D721Med (cell line): ENCODE results near the gene GLT8D2.
"Not testable (repeated sequence)": the region's sequence is repeated elsewhere in the genome, so short reads cannot be mapped to it uniquely, and the experiment has no call there.

Experiments used
- DNase-seq: peaks from one replicate; pipeline ENCODE4 v3.0.0; 2011; ENCODE audit warnings: low spot score; ENCODE audit not compliant: insufficient read length
- FAIRE-seq: peaks from 2 replicates; lab custom pipeline; 2011; peaks lifted over from hg19 to GRCh38; lab: Jason Lieb, UNC
- TF ChIP-seq, protein P1 (sequence below): IDR thresholded peaks from 2 replicates; pipeline ENCODE4 v1.5.1; 2012; ENCODE audit warnings: mild to moderate bottlenecking, control low read depth; ENCODE audit not compliant: insufficient read depth; ENCODE audit errors: missing control alignments

GLT8D2 gene

DNA sequence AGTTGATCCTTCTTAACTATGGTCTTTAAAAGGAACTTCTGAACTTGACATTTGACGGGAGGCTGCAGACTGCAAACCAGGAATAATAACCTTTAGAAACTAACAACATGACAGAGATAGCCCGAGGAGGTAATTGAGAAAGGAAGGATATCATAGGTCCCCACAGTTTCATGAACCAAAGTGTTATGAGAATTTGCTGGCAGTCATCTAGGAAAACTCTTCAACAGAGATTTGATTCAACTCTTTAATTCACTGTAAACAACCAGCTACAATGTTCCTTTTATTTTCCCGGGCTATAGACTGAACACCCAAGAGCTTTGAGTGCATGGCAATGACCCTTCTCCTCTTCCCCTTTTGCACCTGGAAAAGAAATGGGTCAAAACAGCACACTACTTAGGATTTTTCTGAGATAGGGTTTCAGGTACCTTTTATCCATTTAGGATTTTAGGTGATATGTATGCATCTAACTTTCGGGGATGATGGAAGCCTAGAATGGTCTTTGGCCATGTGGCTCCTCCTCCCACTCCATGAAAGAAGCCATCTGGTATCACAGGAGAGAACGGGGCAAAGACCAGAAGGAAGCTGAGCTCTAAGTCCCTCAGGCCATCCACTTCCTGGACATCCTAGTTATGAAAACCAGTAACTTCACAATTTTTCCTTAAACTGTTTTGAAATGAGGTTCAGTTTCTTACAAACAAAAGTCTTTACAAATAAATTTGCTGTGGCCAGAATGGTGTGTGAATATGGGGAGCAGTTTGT lies 23.0 kb downstream of the GLT8D2 start:
- TF ChIP-seq, protein P1, sequence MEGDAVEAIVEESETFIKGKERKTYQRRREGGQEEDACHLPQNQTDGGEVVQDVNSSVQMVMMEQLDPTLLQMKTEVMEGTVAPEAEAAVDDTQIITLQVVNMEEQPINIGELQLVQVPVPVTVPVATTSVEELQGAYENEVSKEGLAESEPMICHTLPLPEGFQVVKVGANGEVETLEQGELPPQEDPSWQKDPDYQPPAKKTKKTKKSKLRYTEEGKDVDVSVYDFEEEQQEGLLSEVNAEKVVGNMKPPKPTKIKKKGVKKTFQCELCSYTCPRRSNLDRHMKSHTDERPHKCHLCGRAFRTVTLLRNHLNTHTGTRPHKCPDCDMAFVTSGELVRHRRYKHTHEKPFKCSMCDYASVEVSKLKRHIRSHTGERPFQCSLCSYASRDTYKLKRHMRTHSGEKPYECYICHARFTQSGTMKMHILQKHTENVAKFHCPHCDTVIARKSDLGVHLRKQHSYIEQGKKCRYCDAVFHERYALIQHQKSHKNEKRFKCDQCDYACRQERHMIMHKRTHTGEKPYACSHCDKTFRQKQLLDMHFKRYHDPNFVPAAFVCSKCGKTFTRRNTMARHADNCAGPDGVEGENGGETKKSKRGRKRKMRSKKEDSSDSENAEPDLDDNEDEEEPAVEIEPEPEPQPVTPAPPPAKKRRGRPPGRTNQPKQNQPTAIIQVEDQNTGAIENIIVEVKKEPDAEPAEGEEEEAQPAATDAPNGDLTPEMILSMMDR: no peak
- DNase-seq (no peak), FAIRE-seq (no peak)

DNA sequence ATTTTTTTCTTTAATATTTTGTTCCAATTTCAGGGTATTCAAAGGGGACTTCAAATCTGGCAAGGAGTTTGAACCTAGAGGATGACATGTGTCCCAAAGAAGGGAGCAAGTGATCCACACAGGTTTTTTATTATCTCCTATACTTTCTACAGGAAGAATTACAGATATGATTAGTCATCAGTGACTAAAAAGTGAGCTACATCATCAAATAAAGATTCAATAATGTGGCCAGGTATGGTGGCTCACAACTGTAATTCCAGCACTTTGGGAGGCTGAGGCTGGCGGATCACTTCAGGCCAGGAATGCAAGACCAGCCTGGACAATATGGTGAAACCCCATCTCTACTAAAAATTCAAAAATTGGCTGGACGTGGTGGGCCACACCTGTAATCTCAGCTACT lies 24.2 kb downstream of the GLT8D2 start:
- FAIRE-seq (no peak), DNase-seq (no peak)
- TF ChIP-seq, protein P1: no peak

DNA sequence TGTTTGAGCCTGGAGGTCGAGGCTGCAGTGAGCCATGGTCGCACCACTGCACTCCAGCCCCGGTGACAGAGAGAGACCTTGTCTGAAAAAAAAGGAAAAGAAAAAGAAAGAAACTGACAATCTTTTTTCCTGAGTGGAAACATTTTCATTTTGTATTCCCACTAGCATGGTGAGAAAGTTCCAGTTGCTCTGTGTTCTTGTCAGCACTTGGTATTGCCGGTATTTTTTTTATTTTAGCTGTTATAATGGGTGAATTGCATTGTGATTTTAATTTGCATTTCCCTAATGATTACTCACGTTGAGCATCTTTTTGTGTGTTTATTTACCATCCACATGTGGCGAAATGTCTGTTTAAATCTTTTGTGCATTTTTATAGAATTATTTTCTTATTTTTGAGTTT lies 25.6 kb downstream of the GLT8D2 start:
- no peak for DNase-seq
- TF ChIP-seq, protein P1: no peak
- FAIRE-seq: no peak

DNA sequence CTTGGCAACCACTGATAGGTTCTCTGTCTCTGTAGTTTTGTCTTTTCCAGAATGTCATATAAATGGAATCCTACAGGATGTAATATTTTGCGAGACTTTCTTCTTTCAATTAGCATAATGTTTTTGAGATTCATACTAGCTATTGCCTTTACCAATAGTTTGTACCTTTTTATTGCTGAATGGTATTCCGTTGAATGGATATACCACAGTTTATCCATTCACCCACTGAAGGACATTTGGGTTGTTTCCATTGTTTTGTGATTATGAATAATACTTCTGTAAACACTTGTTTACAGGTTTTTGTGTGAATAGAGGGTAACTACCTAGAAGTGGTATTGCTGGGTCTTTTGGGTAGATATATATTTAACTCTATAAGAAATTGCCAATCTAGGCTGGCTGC lies 26.3 kb downstream of the GLT8D2 start:
- DNase-seq (no peak), FAIRE-seq (no peak)
- TF ChIP-seq, protein P1: no peak

DNA sequence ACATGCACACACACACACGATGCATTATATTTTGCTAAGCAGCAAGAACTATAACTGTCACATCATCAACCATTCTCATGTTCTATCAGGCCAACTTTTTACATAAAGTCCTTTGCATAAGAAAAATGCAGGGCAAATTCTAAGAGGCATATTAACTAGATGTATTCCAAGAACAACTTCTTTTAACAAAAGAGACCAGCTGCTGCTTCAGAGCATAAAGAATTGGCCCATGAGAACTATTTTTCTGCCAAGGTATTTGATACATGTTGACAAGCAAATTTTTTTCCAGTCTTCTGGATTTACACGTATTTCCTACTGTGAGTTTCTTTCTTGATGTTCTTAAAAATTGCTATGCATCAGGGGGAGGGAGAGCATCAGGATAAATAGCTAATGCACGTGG lies 27.2 kb downstream of the GLT8D2 start:
- FAIRE-seq (no peak), DNase-seq (no peak)
- TF ChIP-seq, protein P1: no peak

DNA sequence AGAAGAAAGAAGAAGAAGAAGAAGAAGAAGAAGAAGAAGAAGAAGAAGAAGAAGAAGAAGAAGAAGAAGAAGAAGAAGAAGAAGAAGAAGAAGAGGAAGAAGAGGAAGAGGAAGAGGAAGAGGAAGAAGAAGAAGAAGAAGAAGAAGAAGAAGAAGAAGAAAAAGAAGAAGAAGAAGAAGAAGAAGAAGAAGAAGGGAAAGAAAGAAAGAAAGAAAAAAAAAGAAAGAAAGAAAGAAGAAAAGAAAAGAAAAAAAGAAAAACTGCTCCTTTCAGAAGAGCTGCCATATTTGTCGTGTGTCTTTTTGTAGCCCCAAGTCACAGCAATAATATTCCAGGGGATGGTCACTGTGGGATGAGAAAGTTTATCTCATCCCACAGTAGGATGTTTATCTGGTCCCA lies 28.1 kb downstream of the GLT8D2 start:
- DNase-seq, FAIRE-seq: not testable (repeated sequence)

DNA sequence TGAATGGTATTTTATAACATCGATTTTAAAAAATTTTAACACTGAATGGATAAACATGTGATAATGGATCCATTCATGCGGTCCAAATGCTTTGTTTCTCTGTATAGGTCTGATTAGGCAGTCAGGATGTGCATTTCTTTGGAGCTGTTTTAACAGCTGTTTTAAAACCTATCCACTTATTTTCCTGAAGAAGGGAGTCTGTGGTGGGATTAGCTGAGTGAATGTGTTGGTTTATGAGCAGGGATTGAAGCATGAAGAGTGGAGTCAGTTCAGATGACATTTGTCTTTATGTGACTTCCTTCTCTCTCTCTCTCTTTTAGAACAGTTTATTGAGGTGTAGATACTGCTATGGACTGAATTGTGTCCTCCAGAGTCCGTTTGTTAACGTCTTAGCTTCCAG lies 37.7 kb downstream of the GLT8D2 start:
- no peak for DNase-seq
- no peak for FAIRE-seq
- TF ChIP-seq, protein P1: no peak
